Inferior parietal cortex (tissue), 1 donor: ENCODE measurements around the gene MAST2.

ENCODE experiments used
- DNase-seq: peaks from one replicate; pipeline ENCODE4 v3.0.0-alpha.2; 2016; ENCODE audit errors: extremely low spot score

MAST2 gene

GRCh38 chr1:45979074-45979777 lies 175.8 kb downstream of the MAST2 start:
- DNase-seq = no peak

GRCh38 chr1:45979778-45980176 lies 176.4 kb downstream of the MAST2 start:
- no peak for DNase-seq

DNA sequence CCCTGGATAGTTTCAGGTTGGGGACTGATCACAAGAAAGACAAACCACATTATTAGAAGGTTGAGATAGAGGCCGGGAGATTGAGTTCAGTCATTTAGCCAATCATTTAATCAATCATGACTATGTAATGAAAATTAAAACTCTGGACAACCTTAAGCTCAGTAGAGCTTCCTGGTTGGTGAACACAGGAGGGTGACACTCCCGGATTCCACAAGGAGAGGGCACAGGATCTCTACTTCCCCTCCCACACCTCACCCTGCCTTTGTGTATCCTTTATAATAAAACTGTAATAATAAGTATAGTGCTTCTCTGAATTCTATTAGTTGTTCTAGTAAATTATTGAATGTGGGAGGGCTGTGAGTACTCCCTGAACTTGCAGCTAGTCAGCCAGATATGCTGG lies 178.9 kb downstream of the MAST2 start:
- no peak for DNase-seq

DNA sequence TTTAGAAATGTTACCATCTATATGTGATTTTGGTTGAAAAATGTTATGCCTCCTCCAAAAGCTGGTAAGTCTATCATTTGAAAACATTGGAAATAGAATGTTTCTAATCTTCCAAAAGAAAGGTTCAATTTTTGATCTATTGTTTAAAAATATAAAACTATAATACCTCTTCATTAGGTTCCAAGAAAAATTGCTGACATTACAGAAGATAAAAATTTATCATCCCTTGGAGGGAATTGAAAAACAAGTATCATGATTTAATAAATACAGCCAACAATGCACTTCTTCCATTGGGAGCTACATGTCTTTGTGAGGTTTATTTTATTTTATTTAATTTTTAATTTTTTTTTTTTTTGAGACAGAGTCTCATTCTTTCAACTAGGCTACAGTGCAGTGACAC lies 180.6 kb downstream of the MAST2 start:
- no peak for DNase-seq

DNA sequence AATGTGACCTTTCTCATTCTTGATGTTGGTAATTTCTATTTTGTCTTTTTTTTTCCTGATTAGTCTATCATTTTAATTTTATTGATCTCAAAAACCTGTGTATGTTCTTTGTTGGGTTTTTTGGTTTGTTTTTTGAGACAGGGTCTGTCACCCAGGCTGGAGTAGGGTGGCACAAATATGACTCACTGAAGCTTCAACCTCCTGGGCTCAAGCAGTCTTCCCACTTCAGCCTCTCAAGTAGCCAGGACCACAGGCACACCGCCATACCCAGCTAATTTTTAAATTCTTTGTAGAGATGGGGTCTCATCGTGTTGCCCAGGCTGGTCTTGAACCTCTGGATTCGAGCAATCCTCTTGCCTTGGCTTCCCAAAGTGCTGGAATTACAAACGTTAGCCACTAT lies 183.8 kb downstream of the MAST2 start:
- no peak for DNase-seq

DNA sequence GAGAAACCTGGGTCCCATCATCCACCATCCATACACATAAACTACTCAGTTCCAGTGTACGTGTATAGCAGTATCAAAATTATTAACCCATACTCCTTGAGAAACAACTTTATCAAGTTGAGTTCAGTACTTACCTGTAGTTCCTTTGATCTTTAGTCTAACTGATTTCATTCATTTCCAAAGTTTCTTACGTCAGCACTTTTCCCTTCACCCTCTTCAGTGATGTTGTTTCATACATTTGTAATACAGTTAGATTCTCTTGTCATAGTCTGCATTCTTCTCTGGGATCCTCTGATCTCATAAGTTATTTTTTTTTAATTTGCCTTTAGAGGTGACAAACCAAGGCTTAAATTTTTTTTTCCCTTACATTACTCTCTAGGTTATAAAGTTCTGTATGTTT lies 185.8 kb downstream of the MAST2 start:
- DNase-seq = no peak

- no peak for DNase-seq
Observed at GRCh38 chr1:45994423-45994822, 191.0 kb downstream of the MAST2 start.

DNA sequence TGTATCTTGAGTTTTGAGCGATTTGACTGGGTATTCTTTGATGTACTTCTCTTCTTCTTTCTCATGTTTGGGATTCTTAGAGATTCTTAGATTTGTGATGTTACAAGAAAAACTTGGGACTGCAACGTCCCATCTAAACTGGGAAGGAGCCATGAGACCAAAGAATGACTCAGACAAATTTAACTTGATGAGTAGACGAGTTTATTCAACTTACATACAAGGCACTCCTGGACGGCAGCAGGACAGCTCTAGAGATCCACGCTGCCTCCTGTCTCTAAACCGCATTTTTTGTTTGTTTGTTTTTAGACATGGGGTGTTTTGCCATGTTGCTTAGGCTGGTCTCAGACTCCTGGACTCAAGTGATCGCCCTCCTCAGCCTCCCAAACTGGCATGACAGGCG lies 191.9 kb downstream of the MAST2 start:
- no peak for DNase-seq

- no peak for DNase-seq
Observed at GRCh38 chr1:45998020-45998617, 194.7 kb downstream of the MAST2 start.

DNA sequence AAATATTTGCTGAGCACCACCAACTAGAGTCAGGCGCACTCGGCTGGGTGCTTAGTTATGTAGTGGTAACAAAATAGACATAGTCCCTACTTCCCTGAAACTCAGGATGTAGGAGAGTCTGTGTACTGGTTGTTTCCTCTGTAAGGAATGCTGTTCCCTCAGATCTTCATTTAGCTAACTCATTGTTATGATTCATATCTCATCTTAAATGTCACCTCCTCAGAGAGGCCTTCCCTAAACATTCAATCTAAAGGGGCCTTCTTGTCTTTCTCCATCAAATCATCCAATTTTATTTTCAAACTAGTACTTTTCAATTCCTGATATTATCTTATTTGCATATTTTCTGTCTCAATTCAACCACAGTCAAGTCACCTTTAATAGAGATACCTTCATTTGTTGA lies 196.1 kb downstream of the MAST2 start:
- no peak for DNase-seq

DNA sequence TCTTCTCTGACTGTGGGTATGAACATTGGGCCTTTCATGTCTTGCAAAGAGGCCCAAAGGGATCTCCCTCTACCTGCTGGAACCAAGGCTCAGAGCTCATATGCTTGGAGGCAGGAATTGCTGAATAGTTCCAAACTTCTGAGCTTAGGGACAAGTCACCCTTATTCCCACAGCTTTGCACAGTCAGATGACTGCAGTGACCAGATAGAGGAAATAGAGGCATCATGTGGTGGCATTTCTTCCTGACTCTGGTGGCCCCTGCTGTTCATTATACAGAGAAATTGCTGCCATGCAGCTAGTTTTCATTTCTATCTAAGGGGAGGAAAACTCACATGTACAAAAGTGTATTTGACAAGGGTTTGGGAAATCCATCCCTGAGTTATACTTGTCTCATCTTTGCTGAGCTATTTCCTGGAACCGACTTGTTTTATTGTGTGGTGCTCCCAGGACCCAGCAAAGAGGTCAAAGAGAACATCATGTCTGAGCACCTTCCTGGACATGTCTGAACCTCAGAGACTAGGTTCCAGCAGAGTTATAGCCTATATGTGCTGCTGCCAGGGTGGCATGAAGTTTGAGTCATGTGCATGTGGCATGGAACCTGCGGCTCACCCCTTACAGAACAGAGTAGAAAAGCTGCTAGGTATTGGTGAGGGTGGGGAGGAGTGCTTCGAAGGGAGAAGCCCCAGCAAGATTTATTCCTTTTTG lies 197.8 kb downstream of the MAST2 start:
- DNase-seq = no peak

GRCh38 chr1:46002551-46003150 lies 199.2 kb downstream of the MAST2 start:
- DNase-seq = no peak

- DNase-seq = no peak
Observed at GRCh38 chr1:46003315-46003714, 199.9 kb downstream of the MAST2 start.

- no peak for DNase-seq
Observed at GRCh38 chr1:46004492-46004891, 201.1 kb downstream of the MAST2 start.

DNA sequence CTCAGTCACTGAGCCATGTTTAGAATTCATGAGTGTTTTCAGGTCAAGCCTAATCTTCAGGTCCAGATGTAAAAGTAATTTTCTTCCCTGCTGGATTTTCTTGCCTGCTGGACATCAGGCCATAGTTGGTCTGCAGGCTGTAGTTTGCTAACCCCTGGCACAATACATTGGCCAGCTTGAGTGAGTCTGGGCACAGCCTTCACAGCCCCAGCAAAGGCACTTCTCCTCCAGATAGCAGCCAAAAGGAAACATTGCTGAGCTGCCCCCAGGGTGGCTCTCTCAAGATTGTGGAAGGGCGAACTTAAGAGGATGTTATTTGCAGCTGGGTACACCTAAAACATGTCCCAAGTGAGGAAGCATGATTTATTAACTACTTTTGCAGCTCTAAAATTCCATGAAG lies 202.2 kb downstream of the MAST2 start:
- DNase-seq = no peak

- DNase-seq = no peak
Observed at GRCh38 chr1:46008585-46008984, 205.2 kb downstream of the MAST2 start.

- DNase-seq = no peak
Observed at GRCh38 chr1:46010611-46011010, 207.2 kb downstream of the MAST2 start.

DNA sequence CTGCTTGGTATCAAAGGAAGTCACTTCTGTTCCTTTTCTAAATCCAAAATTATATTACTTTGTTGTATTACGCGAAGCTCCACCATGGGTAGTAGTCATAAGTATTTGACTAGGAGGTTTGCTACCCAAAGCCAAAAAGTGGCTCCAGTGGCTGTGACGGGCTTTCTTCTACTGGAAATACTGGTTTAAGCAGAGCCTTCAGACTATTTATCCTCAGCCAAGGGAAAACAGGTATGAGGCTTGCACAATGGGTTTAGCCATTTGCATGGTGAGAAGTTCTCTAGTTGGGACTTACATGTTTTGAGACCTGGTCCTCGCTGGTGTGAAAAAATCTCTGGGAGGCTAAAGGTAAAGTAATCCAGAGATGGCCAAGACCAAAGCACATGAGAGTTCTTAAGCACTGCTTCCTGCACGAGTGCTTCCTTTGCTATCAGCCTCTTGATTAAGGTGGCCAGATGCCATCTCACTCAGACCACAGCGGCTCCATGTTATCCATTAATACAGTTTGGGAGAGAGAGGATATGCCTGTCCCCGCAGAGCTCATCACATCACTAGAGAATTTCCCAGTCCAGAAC lies 207.8 kb downstream of the MAST2 start:
- no peak for DNase-seq

DNA sequence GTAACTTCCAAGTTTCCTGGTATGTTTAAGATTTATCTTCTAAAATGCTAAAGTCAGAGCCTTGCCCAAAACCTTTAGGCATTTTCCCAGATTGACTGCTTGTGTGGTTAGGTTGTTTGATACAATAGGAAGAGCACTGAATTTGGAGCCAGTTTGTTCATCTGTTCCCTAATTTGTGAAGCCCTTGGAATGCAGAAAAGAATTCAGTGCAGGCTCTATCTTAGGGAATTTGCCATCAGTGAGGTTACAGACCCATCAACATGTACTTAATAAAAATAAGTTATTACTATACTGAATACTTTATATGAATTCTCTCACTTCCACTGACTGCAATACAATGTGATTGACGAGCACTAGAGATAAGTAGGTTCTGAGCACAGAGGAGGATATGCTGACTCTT lies 208.8 kb downstream of the MAST2 start:
- DNase-seq = no peak

DNA sequence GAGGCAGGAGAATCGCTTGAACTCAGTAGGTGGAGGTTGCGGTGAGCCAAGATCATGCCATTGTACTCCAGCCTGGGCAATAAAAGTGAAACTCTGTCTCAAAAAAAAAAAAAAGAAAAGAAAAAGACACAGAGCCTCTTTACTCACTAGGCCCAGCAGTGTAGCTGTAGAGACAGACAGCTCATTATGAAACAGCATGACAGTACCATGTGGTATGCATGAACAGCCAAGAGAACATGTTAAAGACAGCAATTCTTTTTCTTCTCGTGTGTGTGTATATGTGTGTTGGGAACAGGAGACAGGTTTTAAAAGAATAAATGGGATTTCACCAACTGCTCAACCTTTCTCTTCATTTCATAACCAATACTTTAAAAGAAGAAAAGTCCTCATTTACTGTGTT lies 210.2 kb downstream of the MAST2 start:
- DNase-seq = no peak

- no peak for DNase-seq
Observed at GRCh38 chr1:46017876-46018503, 214.6 kb downstream of the MAST2 start.

- DNase-seq = no peak
Observed at GRCh38 chr1:46019348-46019747, 215.9 kb downstream of the MAST2 start.
